NCI-H510A (cell line): ENCODE data around the gene MTCP1.

ENCODE experiments used
- DNase-seq: peaks from one replicate; lab custom pipeline; 2025; lab: John Stamatoyannopoulos, UW

The MTCP1 gene

GRCh38 chrX:155053656-155054055 lies 17.3 kb downstream of the MTCP1 start:
- DNase-seq, result no peak

DNA sequence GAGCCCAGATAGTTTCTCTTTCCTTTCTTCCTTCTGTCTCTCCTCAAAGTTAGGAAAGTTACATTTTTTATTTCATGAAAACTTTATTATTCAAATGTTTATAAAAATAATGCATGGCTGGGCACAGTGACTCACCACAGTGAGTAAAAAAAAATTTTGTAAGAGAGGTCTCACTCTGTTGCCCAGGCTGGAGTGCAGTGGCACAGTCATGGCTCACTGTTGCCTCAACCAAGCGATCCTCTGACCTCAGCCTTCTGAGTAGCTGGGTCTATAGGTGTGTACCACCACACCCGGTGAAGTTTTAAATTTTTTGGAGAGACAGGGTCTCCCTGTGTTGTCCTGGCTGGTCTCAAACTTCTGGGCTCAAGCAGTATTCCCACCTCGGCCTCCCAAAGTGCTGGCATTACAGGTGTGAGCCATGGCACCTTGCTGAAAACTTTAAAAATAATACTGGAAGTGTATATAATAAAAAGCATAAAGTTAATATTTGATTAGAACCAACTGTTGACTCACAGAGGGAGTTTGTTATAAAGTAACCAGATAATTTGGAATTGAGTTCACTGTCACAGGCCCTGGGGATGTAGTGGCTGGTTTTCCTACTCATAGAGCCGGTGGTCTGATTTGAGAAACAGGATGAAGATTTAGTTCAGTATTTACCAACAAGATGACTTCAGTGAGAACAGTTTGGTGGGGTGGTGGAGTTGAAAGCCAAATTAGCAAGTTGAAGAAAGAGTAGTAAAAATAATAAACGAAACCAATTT lies 18.0 kb downstream of the MTCP1 start:
- DNase-seq, result no peak

- DNase-seq, result peak; percentile 10
Measured at GRCh38 chrX:155048977-155049619, 21.8 kb downstream of the MTCP1 start.

- DNase-seq, result no peak
Measured at GRCh38 chrX:155046811-155047528, 24.0 kb downstream of the MTCP1 start.

- DNase-seq, result no peak
Measured at GRCh38 chrX:155046129-155046810, 24.7 kb downstream of the MTCP1 start.

- no peak for DNase-seq
Measured at GRCh38 chrX:155035688-155036087, 35.2 kb downstream of the MTCP1 start.

- no peak for DNase-seq
Measured at GRCh38 chrX:155031657-155032056, 39.3 kb downstream of the MTCP1 start.

DNA sequence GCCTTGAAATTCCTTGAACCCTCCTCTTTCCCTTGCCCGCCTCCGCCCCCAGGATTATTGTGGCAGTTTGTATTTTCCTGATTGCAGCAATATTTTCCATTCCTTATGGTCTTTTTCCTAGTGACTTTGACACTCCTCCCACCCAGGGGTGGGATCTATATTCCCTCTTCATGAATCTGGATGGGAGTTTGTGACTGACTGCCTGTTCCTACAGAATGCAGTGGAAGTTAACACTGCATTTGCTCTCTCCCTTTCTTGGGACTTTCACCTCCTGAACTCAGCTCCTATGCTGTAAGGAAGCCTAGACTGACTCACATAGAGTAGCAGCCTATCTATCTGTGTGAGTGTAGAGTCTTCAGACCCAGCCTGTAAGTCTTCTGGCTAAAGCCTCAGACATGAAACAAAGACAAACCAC lies 42.1 kb downstream of the MTCP1 start:
- no peak for DNase-seq

GRCh38 chrX:155028129-155028528 lies 42.8 kb downstream of the MTCP1 start:
- DNase-seq, result no peak

- peak; percentile 12 for DNase-seq
Measured at GRCh38 chrX:155027509-155028066, 43.3 kb downstream of the MTCP1 start.

DNA sequence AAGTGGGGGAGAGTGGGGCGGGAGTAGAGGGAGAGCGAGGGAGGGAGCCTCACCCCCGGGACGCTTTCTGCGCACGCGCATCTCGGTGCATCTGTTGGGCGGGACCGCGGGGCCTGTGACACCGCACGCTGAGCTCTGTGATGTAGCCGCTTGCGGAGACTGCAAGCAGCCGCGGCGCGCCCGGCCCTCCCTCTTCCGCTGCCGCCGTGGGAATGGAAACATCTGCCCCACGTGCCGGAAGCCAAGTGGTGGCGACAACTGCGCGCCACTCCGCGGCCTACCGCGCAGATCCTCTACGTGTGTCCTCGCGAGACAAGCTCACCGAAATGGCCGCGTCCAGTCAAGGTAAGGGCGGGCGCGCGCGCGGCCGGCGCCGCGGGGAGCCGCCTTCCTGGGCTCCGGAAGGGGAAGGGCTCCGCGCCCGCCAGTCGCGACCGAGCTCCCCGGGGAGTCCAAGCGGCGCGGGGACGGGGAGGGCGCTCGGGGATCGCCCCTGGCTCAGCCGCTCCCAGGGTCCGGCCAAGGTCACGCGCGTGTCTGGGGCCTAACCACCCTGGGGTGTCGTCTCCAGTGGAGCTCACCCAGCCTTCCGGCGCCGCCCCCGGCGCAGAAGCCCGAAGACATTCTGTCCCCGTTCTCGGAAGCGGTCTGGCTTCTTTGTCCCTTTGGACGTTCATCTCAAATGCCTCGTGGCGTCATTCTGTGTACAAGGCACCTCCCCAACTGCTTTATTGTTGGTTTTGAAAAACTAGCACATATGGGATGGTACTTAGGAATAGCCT lies 44.0 kb downstream of the MTCP1 start, which contains the start of gene FUNDC2:
FUNDC2 (plus strand) TSS at position 118 of the 782 bp plus-strand sequence; CDS start at position 213, 95 bp downstream.
- peak; percentile 80 for DNase-seq

- no peak for DNase-seq
Measured at GRCh38 chrX:155026420-155026726, 44.6 kb downstream of the MTCP1 start.

GRCh38 chrX:155023907-155024833 lies 46.8 kb downstream of the MTCP1 start:
- DNase-seq, result no peak

DNA sequence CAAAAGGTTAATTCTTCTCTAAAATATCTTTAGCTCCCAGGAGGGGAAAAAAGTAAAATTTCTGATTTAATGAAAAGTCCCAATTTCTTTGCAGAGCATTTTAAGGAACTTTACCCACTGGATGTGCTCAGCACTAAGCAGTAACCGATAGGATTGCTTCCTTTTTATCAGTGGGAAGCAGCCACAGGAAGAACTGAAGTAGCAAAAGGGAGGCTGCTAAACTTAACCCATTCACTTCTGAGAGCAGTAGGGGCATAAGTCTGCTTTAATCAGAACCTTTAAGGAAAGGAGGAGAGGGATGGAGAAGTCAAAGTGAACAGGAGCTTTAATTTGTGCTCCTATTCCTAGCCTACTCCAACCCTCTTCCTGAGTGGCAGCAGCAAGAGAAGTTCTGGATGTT lies 48.4 kb downstream of the MTCP1 start, which contains the start of gene F8:
F8 (minus strand) TSS at position 139 of the 400 bp plus-strand sequence. CDS start 171 bp downstream, outside the sequence.
- no peak for DNase-seq

DNA sequence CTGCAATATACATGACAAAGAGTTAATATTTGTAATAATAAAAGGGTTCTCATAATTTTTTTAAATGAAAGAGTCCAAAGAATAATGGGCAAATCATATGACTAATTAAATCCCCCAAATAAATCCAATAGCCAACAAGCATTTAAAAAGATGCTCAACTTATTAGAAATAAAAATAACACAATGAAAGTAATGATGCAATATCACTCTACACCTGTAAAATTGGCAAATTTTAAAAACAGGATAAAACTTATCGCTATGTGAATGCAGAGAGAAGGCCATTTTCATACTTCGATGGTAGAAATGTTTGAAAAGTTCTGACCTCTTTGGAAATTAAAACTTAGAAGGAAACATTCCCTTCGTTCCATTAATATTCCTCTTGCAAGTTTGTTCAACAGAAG lies 50.3 kb downstream of the MTCP1 start:
- DNase-seq, result no peak
